22Rv1 (cell line): Measurements from ENCODE around the gene SH2B3.

Experiments used
- CTCF ChIP-seq: fragments of 450-650 bp; IDR thresholded peaks from 2 replicates; pipeline ENCODE4 v1.5.1; 2017; ENCODE audit warnings: mild to moderate bottlenecking
- ZFX ChIP-seq: fragments of 450-650 bp; IDR thresholded peaks from 2 replicates; pipeline ENCODE4 v1.6.1; 2017; ENCODE audit warnings: antibody characterized with exemption, borderline replicate concordance

- TF ChIP-seq CTCF (no peak), ZFX (no peak)
Observed at GRCh38 chr12:111427417-111428074, 21.8 kb downstream of the SH2B3 start.
